Activated B cell treated with CpG ODN at 0.5 μM for 24 hours (primary cell): Measurements from ENCODE around the gene SERPINB4. TPM values are rescaled to one million over a fixed set of nuclear protein-coding genes. Genes with fewer than 3 reads are reported as not detected.

Source experiments
- ATAC-seq: fragments of 200-7000 bp; cut with Tn5 transposase; one replicate; pipeline ENCODE4 v1.10.0; 2021; ENCODE audit warnings: low read depth, mild to moderate bottlenecking, moderate library complexity
- CTCF ChIA-PET: fragments of 350-600 bp; sonication (Branson Sonifier 250); formaldehyde crosslinking; loops from one replicate; lab custom pipeline; 2021; ENCODE audit warnings: antibody characterized with exemption; lab: Charles Lee
- POLR2A ChIA-PET: fragments of 350-600 bp; sonication (Branson Sonifier 250); formaldehyde crosslinking; loops from one replicate; lab custom pipeline; 2021; ENCODE audit warnings: antibody characterized with exemption; lab: Charles Lee
- DNase-seq: peaks from one replicate; pipeline ENCODE4 v3.0.0; 2022
- H3K27ac Mint-ChIP-seq: one replicate; pipeline ENCODE4 v1.8.0; 2020; ENCODE audit warnings: mixed read lengths
- H3K27me3 Mint-ChIP-seq: one replicate; pipeline ENCODE4 v1.8.0; 2021; ENCODE audit warnings: mixed read lengths
- H3K36me3 Mint-ChIP-seq: one replicate; pipeline ENCODE4 v1.8.0; 2021; ENCODE audit warnings: low read depth, mixed read lengths
- H3K4me1 Mint-ChIP-seq: one replicate; pipeline ENCODE4 v1.8.0; 2021; ENCODE audit warnings: mixed read lengths
- H3K4me3 Mint-ChIP-seq: one replicate; pipeline ENCODE4 v1.8.0; 2020; ENCODE audit warnings: mild to moderate bottlenecking, mixed read lengths
- H3K9me3 Mint-ChIP-seq: one replicate; pipeline ENCODE4 v1.8.0; 2020; ENCODE audit warnings: mixed read lengths
- intact Hi-C: fragments of 100-400 bp; cut with micrococcal nuclease; formaldehyde crosslinking; loops from one replicate; pipeline ENCODE4 v1.15.1; 2024
- total RNA-seq: library from RNA; stranded (reverse); gene quantifications from 2 replicates; pipeline ENCODE4 v1.2.3, GENCODE V29; 2022
- TF ChIP-seq, protein P1 (sequence below): fragments of 200-600 bp; IDR thresholded peaks from one replicate; pipeline ENCODE4 v1.8.0; 2022; ENCODE audit warnings: antibody characterized with exemption, mild to moderate bottlenecking

The SERPINB4 gene
- total RNA-seq, 1 donor from 2014 or later, result not detected

DNA sequence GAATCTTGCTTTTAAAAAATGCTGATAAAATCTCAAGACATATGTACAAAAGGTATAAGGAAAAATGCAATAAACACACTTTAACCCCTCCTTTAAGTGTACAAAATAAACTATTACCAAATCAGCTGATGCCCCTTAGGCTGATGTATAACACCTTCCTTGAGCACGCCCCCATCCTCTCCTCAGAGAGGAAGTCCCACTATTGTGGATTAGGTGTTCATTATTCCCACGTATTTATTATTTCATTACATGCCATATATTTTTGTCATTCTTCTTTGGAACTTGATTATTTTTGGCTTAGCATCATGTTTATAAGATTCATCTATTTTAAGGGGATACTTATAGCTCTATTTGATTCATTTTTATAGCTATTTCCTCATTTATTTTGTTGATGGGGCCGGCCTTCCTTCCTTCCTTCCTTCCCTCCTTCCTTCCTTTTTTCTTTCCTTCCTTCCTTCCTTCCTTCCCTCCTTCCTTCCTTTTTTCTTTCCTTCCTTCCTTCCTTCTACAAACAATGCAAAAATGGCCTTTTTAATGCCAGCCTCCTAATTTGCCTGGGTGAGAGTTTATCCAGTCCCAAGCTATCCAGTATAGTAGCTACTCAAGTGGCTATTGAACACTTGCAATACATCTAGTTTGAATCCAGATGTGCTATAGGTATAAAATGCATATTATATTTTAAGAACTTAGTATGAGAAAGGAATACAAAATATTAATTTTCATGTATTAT, 52.9 kb downstream of the SERPINB4 start:
- no peak for ATAC-seq
- ChIA-PET POLR2A (no interaction called here), CTCF (no interaction called here)
- DNase-seq, result no peak
- TF ChIP-seq, protein P1, sequence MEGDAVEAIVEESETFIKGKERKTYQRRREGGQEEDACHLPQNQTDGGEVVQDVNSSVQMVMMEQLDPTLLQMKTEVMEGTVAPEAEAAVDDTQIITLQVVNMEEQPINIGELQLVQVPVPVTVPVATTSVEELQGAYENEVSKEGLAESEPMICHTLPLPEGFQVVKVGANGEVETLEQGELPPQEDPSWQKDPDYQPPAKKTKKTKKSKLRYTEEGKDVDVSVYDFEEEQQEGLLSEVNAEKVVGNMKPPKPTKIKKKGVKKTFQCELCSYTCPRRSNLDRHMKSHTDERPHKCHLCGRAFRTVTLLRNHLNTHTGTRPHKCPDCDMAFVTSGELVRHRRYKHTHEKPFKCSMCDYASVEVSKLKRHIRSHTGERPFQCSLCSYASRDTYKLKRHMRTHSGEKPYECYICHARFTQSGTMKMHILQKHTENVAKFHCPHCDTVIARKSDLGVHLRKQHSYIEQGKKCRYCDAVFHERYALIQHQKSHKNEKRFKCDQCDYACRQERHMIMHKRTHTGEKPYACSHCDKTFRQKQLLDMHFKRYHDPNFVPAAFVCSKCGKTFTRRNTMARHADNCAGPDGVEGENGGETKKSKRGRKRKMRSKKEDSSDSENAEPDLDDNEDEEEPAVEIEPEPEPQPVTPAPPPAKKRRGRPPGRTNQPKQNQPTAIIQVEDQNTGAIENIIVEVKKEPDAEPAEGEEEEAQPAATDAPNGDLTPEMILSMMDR, result no peak
- Mint-ChIP-seq H3K27me3 (peaks cover 13% of the 10 kb centered on the region), H3K36me3 (no peaks in the 10 kb centered on the region), H3K27ac (no peak overlapping the region), H3K4me3 (no peak overlapping the region), H3K4me1 (no peaks in the 10 kb centered on the region), H3K9me3 (no peaks in the 10 kb centered on the region)
- intact Hi-C loops, result no loop called here

DNA sequence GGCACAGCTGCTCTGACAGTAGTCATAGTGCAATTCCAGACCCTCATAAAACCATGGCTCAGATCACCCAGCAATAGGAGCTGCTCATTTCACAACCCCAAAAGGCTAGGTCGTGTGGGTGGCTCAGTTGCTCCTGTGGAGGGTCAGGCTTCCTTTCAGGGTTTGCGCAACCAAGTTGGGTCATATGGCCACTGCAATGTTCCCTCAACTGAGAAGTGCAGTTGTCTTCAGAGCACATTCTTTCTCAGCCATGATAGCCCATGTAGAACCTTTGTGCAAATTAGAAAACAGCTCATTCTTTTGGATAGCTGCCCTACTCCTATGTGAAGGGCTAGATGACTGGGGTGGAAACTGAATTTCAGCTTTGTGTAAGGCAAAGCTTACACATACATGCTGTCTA, 53.7 kb downstream of the SERPINB4 start:
- Mint-ChIP-seq H3K27ac (no peak overlapping the region), H3K4me1 (no peaks in the 10 kb centered on the region), H3K4me3 (no peak overlapping the region), H3K27me3 (peaks cover 20% of the 10 kb centered on the region), H3K36me3 (no peaks in the 10 kb centered on the region), H3K9me3 (no peaks in the 10 kb centered on the region)
- TF ChIP-seq, protein P1, result no peak
- DNase-seq (no peak), ATAC-seq (no peak)
- ChIA-PET POLR2A (no interaction called here), CTCF (no interaction called here)
- intact Hi-C loops, result no loop called here

DNA sequence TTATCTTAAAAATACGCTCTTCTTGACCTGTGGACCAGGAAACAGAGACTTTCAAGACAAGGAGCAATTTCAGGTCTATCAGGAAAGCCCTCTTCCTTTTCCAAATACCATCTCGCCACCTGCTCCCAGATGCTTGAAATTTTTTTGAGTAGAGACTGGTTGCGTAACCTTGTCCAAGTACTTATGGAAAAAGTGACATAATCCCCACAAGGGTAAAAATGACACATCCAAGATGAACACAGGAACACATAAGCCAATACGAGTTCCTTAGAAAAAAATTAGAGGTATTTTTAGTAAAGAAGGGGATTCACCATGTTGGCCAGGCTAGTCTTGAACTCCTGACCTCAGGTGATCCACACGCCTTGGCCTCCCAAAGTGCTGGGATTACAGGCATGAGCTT, 55.1 kb downstream of the SERPINB4 start:
- intact Hi-C loops, result no loop called here
- ChIA-PET CTCF (no interaction called here), POLR2A (no interaction called here)
- Mint-ChIP-seq H3K4me3 (no peak overlapping the region), H3K4me1 (no peaks in the 10 kb centered on the region), H3K27me3 (peaks cover 21% of the 10 kb centered on the region), H3K36me3 (no peaks in the 10 kb centered on the region), H3K27ac (no peak overlapping the region), H3K9me3 (no peaks in the 10 kb centered on the region)
- DNase-seq (no peak), ATAC-seq (no peak)
- TF ChIP-seq, protein P1, result no peak

Other genes starting within 250 kb of the SERPINB4 start
- 66.2 and 66.8 TPM in 2 replicates for gene VPS4B, start 221.8 kb downstream of the SERPINB4 start, total RNA-seq
- gene SERPINB5, start 167.3 kb downstream of the SERPINB4 start, total RNA-seq, result not detected in 2 replicates
- gene SERPINB12, start 101.9 kb downstream of the SERPINB4 start, total RNA-seq, result not detected in 2 replicates
- gene SERPINB13, start 56.9 kb downstream of the SERPINB4 start, total RNA-seq, result not detected in 2 replicates
- gene SERPINB3, start 17.6 kb upstream of the SERPINB4 start, total RNA-seq, result not detected in 2 replicates
- not detected in 2 replicates for gene SERPINB11, start 58.7 kb upstream of the SERPINB4 start, total RNA-seq
- not detected in 2 replicates for gene SERPINB7, start 131.2 kb upstream of the SERPINB4 start, total RNA-seq
- 0.33 TPM in 1 of 2 replicates, not detected in the other for gene SERPINB2, start 243.4 kb upstream of the SERPINB4 start, total RNA-seq